ENCODE data around the gene CLCF1.

CLCF1 gene

GRCh38 chr11:67418476-67419281 is 45.3 kb upstream of the CLCF1 start:
- Histone ChIP-seq H3K4me2 (ENCODE audit: low read length) (peak overlapping the region; percentile 46; the same call in 1 of the 2 replicates), H3K9ac (ENCODE audit: low read length) (no peak overlapping the region), H3K4me1 (ENCODE audit: insufficient read depth, low read length, severe bottlenecking) (peaks cover 52% of the 10 kb centered on the region)

GRCh38 chr11:67417425-67417824 is 44.0 kb upstream of the CLCF1 start:
- H3K9me3 ChIP-seq (ENCODE audit: low read length), result no peaks in the 10 kb centered on the region
- peak overlapping the region; percentile 8 for H3K27ac ChIP-seq (ENCODE audit: low read depth, low read length, poor library complexity, severe bottlenecking)
- H3F3A ChIP-seq (ENCODE audit: insufficient read depth, low read length), result no peaks in the 10 kb centered on the region
- H3K9me2 ChIP-seq (ENCODE audit: low read depth, low read length), result no peaks in the 10 kb centered on the region
- no peaks in the 10 kb centered on the region for H4K20me1 ChIP-seq (ENCODE audit: insufficient read depth, low read length)
- no peaks in the 10 kb centered on the region for H3K36me3 ChIP-seq (ENCODE audit: insufficient read depth, low read length)
- no peak overlapping the region for H3K4me2 ChIP-seq (ENCODE audit: low read length)
- TF ChIP-seq CTCF (IDR thresholded peaks at IDR 0.05; ENCODE audit: low read length) (no peak), EZH2 (IDR thresholded peaks at IDR 0.05; ENCODE audit: borderline replicate concordance, low read length) (no peak)
- no peak overlapping the region; the same call in 1 of the 2 replicates for H3K9ac ChIP-seq (ENCODE audit: low read length)
- H3K27me3 ChIP-seq (ENCODE audit: insufficient read depth, low read length), result peaks cover 3% of the 10 kb centered on the region; the same call in 1 of the 2 replicates
- H3K4me3 ChIP-seq (ENCODE audit: low read depth, low read length, poor library complexity, severe bottlenecking), result no peak overlapping the region
- H3K4me1 ChIP-seq (ENCODE audit: insufficient read depth, low read length, severe bottlenecking), result peaks cover 53% of the 10 kb centered on the region
- H2AFZ ChIP-seq (ENCODE audit: low read length), result no peak overlapping the region
- H3K79me2 ChIP-seq (ENCODE audit: insufficient read depth, low read length), result no peaks in the 10 kb centered on the region

More at GRCh38 chr11:67418476-67419281, 45.3 kb upstream of the CLCF1 start:
- Histone ChIP-seq H3K79me2 (ENCODE audit: insufficient read depth, low read length) (no peaks in the 10 kb centered on the region), H2AFZ (ENCODE audit: low read length) (no peak overlapping the region), H3K36me3 (ENCODE audit: insufficient read depth, low read length) (no peaks in the 10 kb centered on the region), H3K27ac (ENCODE audit: low read depth, low read length, poor library complexity, severe bottlenecking) (peak overlapping the region; percentile 26), H3K4me3 (ENCODE audit: low read depth, low read length, poor library complexity, severe bottlenecking) (peak overlapping the region; percentile 10), H4K20me1 (ENCODE audit: insufficient read depth, low read length) (no peaks in the 10 kb centered on the region), H3K9me3 (ENCODE audit: low read length) (no peaks in the 10 kb centered on the region), H3K9me2 (ENCODE audit: low read depth, low read length) (no peaks in the 10 kb centered on the region), H3F3A (ENCODE audit: insufficient read depth, low read length) (no peaks in the 10 kb centered on the region), H3K27me3 (ENCODE audit: insufficient read depth, low read length) (peaks cover 3% of the 10 kb centered on the region; the same call in 1 of the 2 replicates)
- no peak for TF ChIP-seq CTCF (IDR thresholded peaks at IDR 0.05; ENCODE audit: low read length)
- no peak for TF ChIP-seq EZH2 (IDR thresholded peaks at IDR 0.05; ENCODE audit: borderline replicate concordance, low read length)

GRCh38 chr11:67416416-67417335 is 43.3 kb upstream of the CLCF1 start:
- peak overlapping the region; percentile 8 for H3K27ac ChIP-seq (ENCODE audit: low read depth, low read length, poor library complexity, severe bottlenecking)
- H3K4me2 ChIP-seq (ENCODE audit: low read length), result no peak overlapping the region; the same call in 1 of the 2 replicates
- H3K9ac ChIP-seq (ENCODE audit: low read length), result no peak overlapping the region; the same call in 1 of the 2 replicates
- no peaks in the 10 kb centered on the region for H3K36me3 ChIP-seq (ENCODE audit: insufficient read depth, low read length)
- no peaks in the 10 kb centered on the region for H3K9me3 ChIP-seq (ENCODE audit: low read length)
- H2AFZ ChIP-seq (ENCODE audit: low read length), result no peak overlapping the region
- no peak overlapping the region for H3K4me3 ChIP-seq (ENCODE audit: low read depth, low read length, poor library complexity, severe bottlenecking)
- no peaks in the 10 kb centered on the region for H4K20me1 ChIP-seq (ENCODE audit: insufficient read depth, low read length)
- H3K4me1 ChIP-seq (ENCODE audit: insufficient read depth, low read length, severe bottlenecking), result peaks cover 61% of the 10 kb centered on the region
- peaks cover 3% of the 10 kb centered on the region; the same call in 1 of the 2 replicates for H3K27me3 ChIP-seq (ENCODE audit: insufficient read depth, low read length)
- H3K79me2 ChIP-seq (ENCODE audit: insufficient read depth, low read length), result no peaks in the 10 kb centered on the region
- H3F3A ChIP-seq (ENCODE audit: insufficient read depth, low read length), result no peaks in the 10 kb centered on the region
- TF ChIP-seq CTCF (IDR thresholded peaks at IDR 0.05; ENCODE audit: low read length) (no peak), EZH2 (IDR thresholded peaks at IDR 0.05; ENCODE audit: borderline replicate concordance, low read length) (no peak)
- no peaks in the 10 kb centered on the region for H3K9me2 ChIP-seq (ENCODE audit: low read depth, low read length)

Measured in OCI-LY1 (cell line).